ENCODE measurements around the gene DIP2A.

DNA sequence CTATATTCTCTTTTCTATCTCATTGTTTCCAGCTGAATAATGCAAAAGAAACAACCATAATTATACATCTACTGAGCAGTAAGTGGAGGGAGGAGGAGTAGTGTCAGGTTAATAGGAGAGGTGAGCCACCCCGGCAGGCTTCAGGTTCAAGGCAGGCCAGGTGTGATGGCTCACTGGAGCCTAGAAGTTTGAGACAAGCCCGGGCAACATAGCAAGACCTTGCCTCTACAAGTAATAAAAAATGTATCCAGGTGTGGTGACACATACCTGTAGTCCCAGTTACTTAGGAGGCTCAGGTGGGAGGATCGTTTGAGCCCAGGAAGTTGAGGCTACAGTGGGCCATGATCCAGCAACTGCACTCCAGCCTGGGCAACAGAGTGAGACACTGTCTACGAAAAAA lies 1.9 kb upstream of the DIP2A start:
- TF ChIP-seq, protein P1, sequence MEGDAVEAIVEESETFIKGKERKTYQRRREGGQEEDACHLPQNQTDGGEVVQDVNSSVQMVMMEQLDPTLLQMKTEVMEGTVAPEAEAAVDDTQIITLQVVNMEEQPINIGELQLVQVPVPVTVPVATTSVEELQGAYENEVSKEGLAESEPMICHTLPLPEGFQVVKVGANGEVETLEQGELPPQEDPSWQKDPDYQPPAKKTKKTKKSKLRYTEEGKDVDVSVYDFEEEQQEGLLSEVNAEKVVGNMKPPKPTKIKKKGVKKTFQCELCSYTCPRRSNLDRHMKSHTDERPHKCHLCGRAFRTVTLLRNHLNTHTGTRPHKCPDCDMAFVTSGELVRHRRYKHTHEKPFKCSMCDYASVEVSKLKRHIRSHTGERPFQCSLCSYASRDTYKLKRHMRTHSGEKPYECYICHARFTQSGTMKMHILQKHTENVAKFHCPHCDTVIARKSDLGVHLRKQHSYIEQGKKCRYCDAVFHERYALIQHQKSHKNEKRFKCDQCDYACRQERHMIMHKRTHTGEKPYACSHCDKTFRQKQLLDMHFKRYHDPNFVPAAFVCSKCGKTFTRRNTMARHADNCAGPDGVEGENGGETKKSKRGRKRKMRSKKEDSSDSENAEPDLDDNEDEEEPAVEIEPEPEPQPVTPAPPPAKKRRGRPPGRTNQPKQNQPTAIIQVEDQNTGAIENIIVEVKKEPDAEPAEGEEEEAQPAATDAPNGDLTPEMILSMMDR (IDR thresholded peaks at IDR 0.05), result no peak
- no peak for TF ChIP-seq POLR2A (IDR thresholded peaks at IDR 0.05)
- no peak for TF ChIP-seq POLR2AphosphoS5 (IDR thresholded peaks at IDR 0.05)
- no peak for TF ChIP-seq EP300 (IDR thresholded peaks at IDR 0.05)

Measured in gastroesophageal sphincter (tissue), 3 donors.